Transverse colon (tissue), 4 donors: ENCODE measurements around the gene SCNN1A. TPM values are rescaled to one million over a fixed set of nuclear protein-coding genes. Genes with fewer than 3 reads are reported as not detected.

Experiments used
- DNase-seq: peaks from one replicate; pipeline ENCODE4 v3.0.0-alpha.2; 2019
- H3K27ac ChIP-seq, 4 donors: fragments of 200-600 bp; sonication (generic); 2 replicates each; pipeline ENCODE4 v1.5.1; 2016 to 2018; ENCODE audit warnings: inconsistent platforms in 4 of 4
- H3K27me3 ChIP-seq: fragments of 200-600 bp; sonication (generic); 2 replicates; pipeline ENCODE4 v1.5.1; 2017; ENCODE audit warnings: inconsistent platforms
- H3K36me3 ChIP-seq, 4 donors: fragments of 200-600 bp; sonication (generic); 2 replicates each; pipeline ENCODE4 v1.5.1; 2017 to 2019; ENCODE audit warnings: inconsistent platforms in 4 of 4
- H3K4me1 ChIP-seq, 4 donors: fragments of 200-600 bp; sonication (generic); 2 replicates each; pipeline ENCODE4 v1.5.1; 2017 to 2020; ENCODE audit warnings: inconsistent platforms in 4 of 4
- H3K4me3 ChIP-seq, 4 donors: fragments of 200-600 bp; sonication (generic); 1 replicate in 1 of 4; 2 replicates in 3 of 4; pipeline versions ENCODE4 v1.5.1 to v1.6.1; 2017 to 2019; ENCODE audit warnings: inconsistent platforms in 4 of 4
- H3K9me3 ChIP-seq, 2 donors: fragments of 200-600 bp; sonication (generic); 2 replicates each; pipeline ENCODE4 v1.5.1; 2017 to 2019; ENCODE audit warnings: inconsistent platforms in 2 of 2
- CTCF ChIP-seq, 5 experiments: fragments of 200-600 bp in 3 of 5; fragments of 450-650 bp in 2 of 5; sonication (generic) in 3 of 5; IDR thresholded peaks; 1 replicate in 2 of 5; 2 replicates in 3 of 5; pipeline ENCODE4 v1.5.1; 2016 to 2017; ENCODE audit warnings: antibody characterized with exemption in 5 of 5, inconsistent platforms in 3 of 5, mild to moderate bottlenecking in 2 of 5, moderate library complexity in 1 of 5
- EP300 ChIP-seq: sonication (generic); formaldehyde crosslinking; IDR thresholded peaks from one replicate; pipeline ENCODE4 v1.6.1; 2017; ENCODE audit warnings: antibody characterized with exemption, low read depth
- POLR2A ChIP-seq: fragments of 450-650 bp; IDR thresholded peaks from one replicate; pipeline ENCODE4 v1.6.1; 2016; ENCODE audit warnings: antibody characterized with exemption, mild to moderate bottlenecking, moderate library complexity
- POLR2AphosphoS5 ChIP-seq, 3 donors: sonication (generic); formaldehyde crosslinking; IDR thresholded peaks; one replicate each; pipeline ENCODE4 v1.6.1; 2016; ENCODE audit warnings: antibody characterized with exemption in 3 of 3
- WGBS, 2 donors: methylation state at CpG; one replicate each; pipeline ENCODE4 v1.1.5; 2018; ENCODE audit warnings: low coverage in 1 of 2; 5-methylcytosine and 5-hydroxymethylcytosine counted together
- in situ Hi-C, 4 donors: fragments of 200-750 bp; cut with MboI; loops; one replicate each; pipeline versions ENCODE4 v1.15.0 to v1.15.1; 2017; ENCODE audit warnings: low sequenced_read_pairs in 3 of 4, low pct_ligation_motif_present in 1 of 4, low pct_unique_long_range_greater_than_20kb in 1 of 4
- intact Hi-C: fragments of 100-400 bp; cut with DNase I; formaldehyde crosslinking; loops from one replicate; pipeline ENCODE4 v1.15.1; 2023; ENCODE audit warnings: low total_unique reads
- total RNA-seq, 4 donors: library from RNA; depleted of rRNA; stranded (reverse); fragments of >200 nt; gene quantifications; one replicate each; pipeline ENCODE4 v1.1.0, GENCODE V29; 2016

The SCNN1A gene
- total RNA-seq, 4 donors from 2014 or later, result 151 to 757 (median 502) TPM

- Histone ChIP-seq H3K36me3 (peaks cover 0 to 33% (median 15%) of the 10 kb centered on the region in 4 donors), H3K9me3 (no peaks in the 10 kb centered on the region), H3K27me3 (no peaks in the 10 kb centered on the region), H3K4me1 (peaks cover 39 to 88% (median 77%) of the 10 kb centered on the region in 4 donors), H3K4me3 (peak overlapping the region; percentile 20 to 84 (median 29)), H3K27ac (peak overlapping the region; percentile 94 to 99 (median 98))
- DNase-seq, result peak; percentile 84
- WGBS, 2 donors, result 0 to 2% methylated on average over 1 to 11 of the region's 11 CpGs
- TF ChIP-seq POLR2AphosphoS5 (IDR thresholded peaks at IDR 0.05), result peak in 2 of 3 donors; percentile 33 to 59
- TF ChIP-seq CTCF (IDR thresholded peaks at IDR 0.05), result peak; percentile 28 to 74 (median 47)
- no peak for TF ChIP-seq EP300
- peak; percentile 10 for TF ChIP-seq POLR2A
- intact Hi-C loops, result loop anchor here (5.0 to 10.0 kb wide), 2 partner anchors 47 to 219 kb away; partner anchors contain the start of genes IFFO1 and LTBR
- in situ Hi-C loops, result loop anchor here in 3 of 4 donors (10.0 to 25.0 kb wide), 3 partner anchors 119 to 202 kb away; partner anchors contain the start of genes TAPBPL (in 3 of the 3), VAMP1 (in 2 of the 3) and GAPDH (in 1 of the 3)
Observed at GRCh38 chr12:6335451-6336078, 39.8 kb downstream of the SCNN1A start.

- Histone ChIP-seq H3K4me3 (peak overlapping the region in 3 of 4 donors; percentile 26 to 84 (median 32)), H3K36me3 (peaks cover 0 to 38% (median 15%) of the 10 kb centered on the region in 4 donors), H3K4me1 (peaks cover 39 to 88% (median 75%) of the 10 kb centered on the region in 4 donors), H3K27me3 (no peaks in the 10 kb centered on the region), H3K9me3 (no peaks in the 10 kb centered on the region), H3K27ac (peak overlapping the region; percentile 94 to 99 (median 98))
- DNase-seq, result peak; percentile 58
- intact Hi-C loops, result loop anchor here (5.0 to 10.0 kb wide), 2 partner anchors 47 to 220 kb away; partner anchors contain the start of genes IFFO1 and LTBR
- in situ Hi-C loops, result loop anchor here in 3 of 4 donors (10.0 to 25.0 kb wide), 3 partner anchors 120 to 202 kb away; partner anchors contain the start of genes TAPBPL (in 3 of the 3), VAMP1 (in 2 of the 3) and GAPDH (in 1 of the 3)
- peak in 1 of 3 donors; percentile 3 for TF ChIP-seq POLR2AphosphoS5 (IDR thresholded peaks at IDR 0.05)
- TF ChIP-seq EP300, result no peak
- WGBS, 2 donors, result 18 to 22% methylated on average over 4 to 13 of the region's 13 CpGs
Observed at GRCh38 chr12:6334940-6335450, 40.4 kb downstream of the SCNN1A start.

GRCh38 chr12:6334359-6334758 lies 41.0 kb downstream of the SCNN1A start:
- 49 to 71% methylated on average over 4 to 5 of the region's 5 CpGs for WGBS, 2 donors
- Histone ChIP-seq H3K9me3 (no peaks in the 10 kb centered on the region), H3K36me3 (peaks cover 0 to 45% (median 17%) of the 10 kb centered on the region in 4 donors), H3K27me3 (no peaks in the 10 kb centered on the region), H3K4me1 (peaks cover 39 to 81% (median 69%) of the 10 kb centered on the region in 4 donors), H3K27ac (peak overlapping the region; percentile 94 to 99 (median 98)), H3K4me3 (peak overlapping the region in 1 of 4 donors; percentile 84)
- in situ Hi-C loops (loop anchor here in 3 of 4 donors (10.0 to 25.0 kb wide), 3 partner anchors 120 to 203 kb away; partner anchors contain the start of genes TAPBPL (in 3 of the 3), VAMP1 (in 2 of the 3) and GAPDH (in 1 of the 3)), intact Hi-C loops (loop anchor here (10.0 kb wide), 1 partner anchor 220 kb away; the partner anchor contains the start of gene IFFO1)
- no peak for DNase-seq
- no peak for TF ChIP-seq CTCF (IDR thresholded peaks at IDR 0.05)
- no peak for TF ChIP-seq POLR2A
- TF ChIP-seq EP300, result no peak

- in situ Hi-C loops, result loop anchor here in 3 of 4 donors (10.0 to 25.0 kb wide), 3 partner anchors 121 to 204 kb away; partner anchors contain the start of genes TAPBPL (in 3 of the 3), VAMP1 (in 2 of the 3) and GAPDH (in 1 of the 3)
- Histone ChIP-seq H3K27me3 (no peaks in the 10 kb centered on the region), H3K27ac (peak overlapping the region; percentile 94 to 99 (median 98)), H3K4me1 (peaks cover 34 to 76% (median 64%) of the 10 kb centered on the region in 4 donors), H3K36me3 (peaks cover 0 to 53% (median 20%) of the 10 kb centered on the region in 4 donors), H3K9me3 (no peaks in the 10 kb centered on the region), H3K4me3 (no peak overlapping the region)
- TF ChIP-seq POLR2AphosphoS5 (IDR thresholded peaks at IDR 0.05) (no peak), CTCF (IDR thresholded peaks at IDR 0.05) (no peak), EP300 (no peak), POLR2A (no peak)
- WGBS, 2 donors, result 83 to 100% methylated on average over 1 to 9 of the region's 9 CpGs
- DNase-seq, result no peak
- intact Hi-C loops, result loop anchor here (10.0 kb wide), 1 partner anchor 221 kb away; the partner anchor contains the start of gene IFFO1
Observed at GRCh38 chr12:6333566-6333965, 41.8 kb downstream of the SCNN1A start.
